HL-60 (cell line): ENCODE measurements around the gene KCNQ1.

Source experiments
- GABPA ChIP-seq: IDR thresholded peaks from 2 replicates; pipeline ENCODE4 v1.6.1; 2012; ENCODE audit warnings: low read depth
- POLR2AphosphoS5 ChIP-seq: IDR thresholded peaks from 2 replicates; pipeline ENCODE4 v1.6.1; 2012; ENCODE audit warnings: low read depth
- TF ChIP-seq, protein P1 (sequence below): IDR thresholded peaks from one replicate; pipeline ENCODE4 v1.5.1; 2011; ENCODE audit warnings: low read length, control low read depth, inconsistent platforms; ENCODE audit not compliant: insufficient read depth
- TF ChIP-seq, protein P2 (sequence below): IDR thresholded peaks from 2 replicates; pipeline ENCODE4 v1.6.1; 2012; ENCODE audit warnings: low read depth; ENCODE audit not compliant: insufficient replicate concordance

DNA sequence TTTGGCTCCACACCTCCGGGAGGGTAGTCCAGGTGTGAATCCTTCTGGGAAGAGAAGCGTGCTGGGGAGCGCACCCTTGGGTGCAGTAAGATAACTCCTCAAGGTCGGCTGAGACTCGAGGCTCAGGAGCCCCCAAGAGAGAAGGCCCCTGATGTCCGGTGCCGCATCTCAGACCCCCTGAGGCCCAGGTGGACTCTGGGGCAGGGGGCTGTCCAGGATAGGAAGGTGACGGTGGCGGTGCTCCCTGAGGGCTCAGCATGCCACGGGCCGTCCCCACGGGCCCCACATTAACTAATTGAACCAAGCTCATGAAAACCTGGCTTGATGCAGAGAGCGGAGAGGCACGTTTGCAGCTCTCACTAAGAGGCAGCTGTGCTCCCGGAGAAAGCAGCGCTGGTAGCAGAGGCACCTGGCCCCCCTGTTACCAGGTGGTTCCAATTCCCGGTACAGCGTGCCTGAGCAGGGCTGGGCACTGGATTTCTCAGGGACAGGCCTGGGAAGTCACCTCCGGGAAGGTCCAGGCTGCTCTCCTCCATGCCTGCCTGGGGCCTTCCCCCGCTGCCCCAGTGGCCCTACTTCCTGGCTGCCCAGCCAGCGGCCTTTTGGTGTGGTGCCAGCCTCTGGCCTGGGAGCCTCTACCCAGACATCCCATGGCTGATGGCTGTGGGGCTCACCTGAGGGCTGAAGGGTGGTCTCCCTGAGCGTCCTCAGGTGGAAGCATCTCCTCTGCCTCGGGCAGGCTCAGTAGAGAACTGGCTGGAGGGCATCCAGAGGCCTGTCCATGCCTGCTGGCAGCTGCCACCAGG lies 1.1 kb downstream of the KCNQ1 start:
- TF ChIP-seq, protein P1, sequence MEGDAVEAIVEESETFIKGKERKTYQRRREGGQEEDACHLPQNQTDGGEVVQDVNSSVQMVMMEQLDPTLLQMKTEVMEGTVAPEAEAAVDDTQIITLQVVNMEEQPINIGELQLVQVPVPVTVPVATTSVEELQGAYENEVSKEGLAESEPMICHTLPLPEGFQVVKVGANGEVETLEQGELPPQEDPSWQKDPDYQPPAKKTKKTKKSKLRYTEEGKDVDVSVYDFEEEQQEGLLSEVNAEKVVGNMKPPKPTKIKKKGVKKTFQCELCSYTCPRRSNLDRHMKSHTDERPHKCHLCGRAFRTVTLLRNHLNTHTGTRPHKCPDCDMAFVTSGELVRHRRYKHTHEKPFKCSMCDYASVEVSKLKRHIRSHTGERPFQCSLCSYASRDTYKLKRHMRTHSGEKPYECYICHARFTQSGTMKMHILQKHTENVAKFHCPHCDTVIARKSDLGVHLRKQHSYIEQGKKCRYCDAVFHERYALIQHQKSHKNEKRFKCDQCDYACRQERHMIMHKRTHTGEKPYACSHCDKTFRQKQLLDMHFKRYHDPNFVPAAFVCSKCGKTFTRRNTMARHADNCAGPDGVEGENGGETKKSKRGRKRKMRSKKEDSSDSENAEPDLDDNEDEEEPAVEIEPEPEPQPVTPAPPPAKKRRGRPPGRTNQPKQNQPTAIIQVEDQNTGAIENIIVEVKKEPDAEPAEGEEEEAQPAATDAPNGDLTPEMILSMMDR = no peak
- no peak for TF ChIP-seq GABPA
- TF ChIP-seq, protein P2, sequence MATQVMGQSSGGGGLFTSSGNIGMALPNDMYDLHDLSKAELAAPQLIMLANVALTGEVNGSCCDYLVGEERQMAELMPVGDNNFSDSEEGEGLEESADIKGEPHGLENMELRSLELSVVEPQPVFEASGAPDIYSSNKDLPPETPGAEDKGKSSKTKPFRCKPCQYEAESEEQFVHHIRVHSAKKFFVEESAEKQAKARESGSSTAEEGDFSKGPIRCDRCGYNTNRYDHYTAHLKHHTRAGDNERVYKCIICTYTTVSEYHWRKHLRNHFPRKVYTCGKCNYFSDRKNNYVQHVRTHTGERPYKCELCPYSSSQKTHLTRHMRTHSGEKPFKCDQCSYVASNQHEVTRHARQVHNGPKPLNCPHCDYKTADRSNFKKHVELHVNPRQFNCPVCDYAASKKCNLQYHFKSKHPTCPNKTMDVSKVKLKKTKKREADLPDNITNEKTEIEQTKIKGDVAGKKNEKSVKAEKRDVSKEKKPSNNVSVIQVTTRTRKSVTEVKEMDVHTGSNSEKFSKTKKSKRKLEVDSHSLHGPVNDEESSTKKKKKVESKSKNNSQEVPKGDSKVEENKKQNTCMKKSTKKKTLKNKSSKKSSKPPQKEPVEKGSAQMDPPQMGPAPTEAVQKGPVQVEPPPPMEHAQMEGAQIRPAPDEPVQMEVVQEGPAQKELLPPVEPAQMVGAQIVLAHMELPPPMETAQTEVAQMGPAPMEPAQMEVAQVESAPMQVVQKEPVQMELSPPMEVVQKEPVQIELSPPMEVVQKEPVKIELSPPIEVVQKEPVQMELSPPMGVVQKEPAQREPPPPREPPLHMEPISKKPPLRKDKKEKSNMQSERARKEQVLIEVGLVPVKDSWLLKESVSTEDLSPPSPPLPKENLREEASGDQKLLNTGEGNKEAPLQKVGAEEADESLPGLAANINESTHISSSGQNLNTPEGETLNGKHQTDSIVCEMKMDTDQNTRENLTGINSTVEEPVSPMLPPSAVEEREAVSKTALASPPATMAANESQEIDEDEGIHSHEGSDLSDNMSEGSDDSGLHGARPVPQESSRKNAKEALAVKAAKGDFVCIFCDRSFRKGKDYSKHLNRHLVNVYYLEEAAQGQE = no peak
- no peak for TF ChIP-seq POLR2AphosphoS5
